GM12864 (cell line): ENCODE measurements around the gene TMEM186.
"Not testable (repeated sequence)": the region's sequence is repeated elsewhere in the genome, so short reads cannot be mapped to it uniquely, and the experiment has no call there.

Experiments
- DNase-seq: peaks from one replicate; pipeline ENCODE4 v3.0.0-alpha.2; 2011; ENCODE audit warnings: low read depth
- H3K4me3 ChIP-seq: 2 replicates; pipeline ENCODE4 v1.5.1; 2011; ENCODE audit warnings: mild to moderate bottlenecking, low read depth, low read length, control low read depth
- CTCF ChIP-seq: IDR thresholded peaks from 2 replicates; pipeline ENCODE4 v1.5.1; 2011; ENCODE audit warnings: low read depth, mild to moderate bottlenecking, moderate library complexity, low read length, control low read depth, inconsistent platforms; ENCODE audit errors: missing control alignments

Gene TMEM186

GRCh38 chr16:8760021-8760420 lies 37.4 kb downstream of the TMEM186 start:
- TF ChIP-seq CTCF: no peak
- H3K4me3 ChIP-seq: no peak overlapping the region
- no peak for DNase-seq

- TF ChIP-seq CTCF: no peak
- DNase-seq: no peak
Observed at GRCh38 chr16:8758022-8758421, 39.4 kb downstream of the TMEM186 start.

GRCh38 chr16:8756755-8757154 lies 40.7 kb downstream of the TMEM186 start:
- no peak for TF ChIP-seq CTCF
- H3K4me3 ChIP-seq: no peak overlapping the region
- DNase-seq: peak; percentile 10

More at GRCh38 chr16:8758022-8758421, 39.4 kb downstream of the TMEM186 start:
- H3K4me3 ChIP-seq: no peak overlapping the region

GRCh38 chr16:8753416-8754054 lies 43.9 kb downstream of the TMEM186 start:
- H3K4me3 ChIP-seq: no peak overlapping the region
- no peak for TF ChIP-seq CTCF
- DNase-seq: no peak

- no peak for TF ChIP-seq CTCF
- H3K4me3 ChIP-seq: no peak overlapping the region
Observed at GRCh38 chr16:8752706-8753105, 44.7 kb downstream of the TMEM186 start.

GRCh38 chr16:8751481-8752311 lies 45.7 kb downstream of the TMEM186 start:
- no peak for DNase-seq
- no peak for TF ChIP-seq CTCF
- no peak overlapping the region for H3K4me3 ChIP-seq

More at GRCh38 chr16:8752706-8753105, 44.7 kb downstream of the TMEM186 start:
- no peak for DNase-seq

GRCh38 chr16:8748944-8749343 lies 48.5 kb downstream of the TMEM186 start:
- DNase-seq, H3K4me3 ChIP-seq: not testable (repeated sequence)
